ENCODE results near the gene GTPBP8.

GRCh38 chr3:112972158-112972557 is 18.6 kb upstream of the GTPBP8 start:
- TF ChIP-seq EP300 (IDR thresholded peaks at IDR 0.05; ENCODE audit: low read depth in 2 of 2, low read length in 2 of 2), result no peak
- TF ChIP-seq EP300 (CRISPR knock-in tag; IDR thresholded peaks at IDR 0.05; ENCODE audit: borderline replicate concordance), result no peak
- TF ChIP-seq MTF1 (CRISPR knock-in tag; IDR thresholded peaks at IDR 0.05), result no peak
- no peak for TF ChIP-seq ZNF235 (CRISPR knock-in tag; IDR thresholded peaks at IDR 0.05; ENCODE audit: borderline replicate concordance)
- no peak for TF ChIP-seq HMGXB4 (CRISPR knock-in tag; IDR thresholded peaks at IDR 0.05; ENCODE audit: borderline replicate concordance in 1 of 2, low read depth in 1 of 2)
- no peak for TF ChIP-seq CTCF (CRISPR knock-in tag; IDR thresholded peaks at IDR 0.05)
- TF ChIP-seq FOXM1 (CRISPR knock-in tag; IDR thresholded peaks at IDR 0.05), result no peak
- no peak for TF ChIP-seq YY1 (IDR thresholded peaks at IDR 0.05; ENCODE audit: insufficient read depth, insufficient replicate concordance, low read depth, low read length)
- no peak for TF ChIP-seq HOXA5 (CRISPR knock-in tag; IDR thresholded peaks at IDR 0.05)
- TF ChIP-seq SP1 (IDR thresholded peaks at IDR 0.05), result no peak
- no peak for TF ChIP-seq SP1 (CRISPR knock-in tag; IDR thresholded peaks at IDR 0.05)
